Activated CD4-positive, CD25-positive, alpha-beta regulatory T cell (primary cell): ENCODE data around the gene LRP1B.
"Not testable (repeated sequence)": the region's sequence is repeated elsewhere in the genome, so short reads cannot be mapped to it uniquely, and the experiment has no call there.

ENCODE experiments used
- DNase-seq, 4 experiments: peaks; one replicate each; lab custom pipeline; 2025; lab: John Stamatoyannopoulos, UW

The LRP1B gene

GRCh38 chr2:140436936-140437335 lies 1693.9 kb downstream of the LRP1B start:
- no peak for DNase-seq

- not testable (repeated sequence) for DNase-seq
Measured at GRCh38 chr2:140427033-140427432, 1703.8 kb downstream of the LRP1B start.

GRCh38 chr2:140424471-140424870 lies 1706.3 kb downstream of the LRP1B start:
- no peak for DNase-seq

- DNase-seq = no peak
Measured at GRCh38 chr2:140422759-140423158, 1708.1 kb downstream of the LRP1B start.

GRCh38 chr2:140417504-140417903 lies 1713.3 kb downstream of the LRP1B start:
- no peak for DNase-seq

- DNase-seq = no peak
Measured at GRCh38 chr2:140416577-140416976, 1714.2 kb downstream of the LRP1B start.

GRCh38 chr2:140415035-140415434 lies 1715.8 kb downstream of the LRP1B start:
- DNase-seq = not testable (repeated sequence)

GRCh38 chr2:140410695-140411094 lies 1720.1 kb downstream of the LRP1B start:
- no peak for DNase-seq

GRCh38 chr2:140401056-140401455 lies 1729.8 kb downstream of the LRP1B start:
- no peak for DNase-seq

- DNase-seq = no peak
Measured at GRCh38 chr2:140392824-140393223, 1738.0 kb downstream of the LRP1B start.

- DNase-seq = no peak
Measured at GRCh38 chr2:140384946-140385345, 1745.9 kb downstream of the LRP1B start.

GRCh38 chr2:140383781-140384180 lies 1747.0 kb downstream of the LRP1B start:
- no peak for DNase-seq

- no peak for DNase-seq
Measured at GRCh38 chr2:140376686-140377085, 1754.1 kb downstream of the LRP1B start.

- no peak for DNase-seq
Measured at GRCh38 chr2:140363131-140363530, 1767.7 kb downstream of the LRP1B start.

- no peak for DNase-seq
Measured at GRCh38 chr2:140362361-140362760, 1768.5 kb downstream of the LRP1B start.

- DNase-seq = no peak
Measured at GRCh38 chr2:140359056-140359771, 1771.6 kb downstream of the LRP1B start.

- DNase-seq = no peak
Measured at GRCh38 chr2:140356697-140357096, 1774.1 kb downstream of the LRP1B start.

GRCh38 chr2:140355511-140356090 lies 1775.2 kb downstream of the LRP1B start:
- no peak for DNase-seq

- DNase-seq = no peak
Measured at GRCh38 chr2:140354544-140354943, 1776.3 kb downstream of the LRP1B start.

- DNase-seq = no peak
Measured at GRCh38 chr2:140353541-140353940, 1777.3 kb downstream of the LRP1B start.

- no peak for DNase-seq
Measured at GRCh38 chr2:140351692-140352091, 1779.1 kb downstream of the LRP1B start.

GRCh38 chr2:140349695-140350094 lies 1781.1 kb downstream of the LRP1B start:
- DNase-seq = no peak

- DNase-seq = no peak
Measured at GRCh38 chr2:140348826-140349225, 1782.0 kb downstream of the LRP1B start.

GRCh38 chr2:140344838-140345237 lies 1786.0 kb downstream of the LRP1B start:
- no peak for DNase-seq
